ENCODE measurements around the gene COL5A1. TPM values are rescaled to one million over a fixed set of nuclear protein-coding genes. Genes with fewer than 3 reads are reported as not detected.
A peak's percentile ranks its signal among the peaks of the same experiment; 100 is the strongest.

The COL5A1 gene
- total RNA-seq, 1 donor from 2014 or later, result 28.9 TPM

DNA sequence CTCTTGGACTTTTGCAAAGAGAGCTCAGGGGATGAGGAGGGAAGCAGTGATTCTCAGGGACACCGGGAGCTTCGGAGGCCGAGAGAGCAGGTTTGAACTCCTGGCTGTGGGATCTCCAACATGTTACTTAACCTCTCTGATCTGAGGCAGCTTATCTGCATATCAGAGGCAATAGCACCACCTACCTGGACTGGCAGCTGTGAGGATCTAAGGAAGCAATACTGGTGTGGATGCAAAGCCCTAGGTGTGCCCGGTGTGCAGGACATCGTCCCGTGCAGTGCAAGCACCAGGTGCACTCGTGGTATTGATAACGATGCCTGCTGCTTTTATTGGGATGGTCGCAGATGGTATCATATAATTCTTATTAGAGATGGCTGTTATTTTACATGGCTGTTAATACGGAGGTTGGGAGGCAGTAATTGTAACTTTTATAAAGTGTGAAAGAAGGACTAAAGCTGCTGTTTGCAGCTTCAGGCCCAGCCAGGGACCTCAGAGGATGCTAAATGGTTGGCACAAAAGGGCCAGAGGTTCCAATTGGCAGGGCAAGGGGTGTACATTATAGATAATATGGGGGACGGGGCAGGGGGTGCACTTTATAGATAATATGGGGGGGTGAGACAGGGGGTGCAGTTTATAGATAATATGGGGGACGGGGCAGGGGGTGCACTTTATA, 14.9 kb downstream of the COL5A1 start:
- peak; percentile 29 for DNase-seq
- peaks cover 5% of the 10 kb centered on the region for H3K36me3 Mint-ChIP-seq (ENCODE audit: unreplicated experiment)
- H3K9me3 Mint-ChIP-seq (ENCODE audit: unreplicated experiment), result peaks cover 6% of the 10 kb centered on the region
- peaks cover 4% of the 10 kb centered on the region for H3K27me3 Mint-ChIP-seq (ENCODE audit: unreplicated experiment)
- H3K4me1 Mint-ChIP-seq (ENCODE audit: low read depth, unreplicated experiment), result peaks cover 3% of the 10 kb centered on the region
- H3K4me3 Mint-ChIP-seq (ENCODE audit: unreplicated experiment), result no peak overlapping the region
- TF ChIP-seq, protein P1, sequence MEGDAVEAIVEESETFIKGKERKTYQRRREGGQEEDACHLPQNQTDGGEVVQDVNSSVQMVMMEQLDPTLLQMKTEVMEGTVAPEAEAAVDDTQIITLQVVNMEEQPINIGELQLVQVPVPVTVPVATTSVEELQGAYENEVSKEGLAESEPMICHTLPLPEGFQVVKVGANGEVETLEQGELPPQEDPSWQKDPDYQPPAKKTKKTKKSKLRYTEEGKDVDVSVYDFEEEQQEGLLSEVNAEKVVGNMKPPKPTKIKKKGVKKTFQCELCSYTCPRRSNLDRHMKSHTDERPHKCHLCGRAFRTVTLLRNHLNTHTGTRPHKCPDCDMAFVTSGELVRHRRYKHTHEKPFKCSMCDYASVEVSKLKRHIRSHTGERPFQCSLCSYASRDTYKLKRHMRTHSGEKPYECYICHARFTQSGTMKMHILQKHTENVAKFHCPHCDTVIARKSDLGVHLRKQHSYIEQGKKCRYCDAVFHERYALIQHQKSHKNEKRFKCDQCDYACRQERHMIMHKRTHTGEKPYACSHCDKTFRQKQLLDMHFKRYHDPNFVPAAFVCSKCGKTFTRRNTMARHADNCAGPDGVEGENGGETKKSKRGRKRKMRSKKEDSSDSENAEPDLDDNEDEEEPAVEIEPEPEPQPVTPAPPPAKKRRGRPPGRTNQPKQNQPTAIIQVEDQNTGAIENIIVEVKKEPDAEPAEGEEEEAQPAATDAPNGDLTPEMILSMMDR (IDR thresholded peaks at IDR 0.05; ENCODE audit: partially characterized antibody, unreplicated experiment), result no peak
- no peak overlapping the region for H3K27ac Mint-ChIP-seq (ENCODE audit: unreplicated experiment)

DNA sequence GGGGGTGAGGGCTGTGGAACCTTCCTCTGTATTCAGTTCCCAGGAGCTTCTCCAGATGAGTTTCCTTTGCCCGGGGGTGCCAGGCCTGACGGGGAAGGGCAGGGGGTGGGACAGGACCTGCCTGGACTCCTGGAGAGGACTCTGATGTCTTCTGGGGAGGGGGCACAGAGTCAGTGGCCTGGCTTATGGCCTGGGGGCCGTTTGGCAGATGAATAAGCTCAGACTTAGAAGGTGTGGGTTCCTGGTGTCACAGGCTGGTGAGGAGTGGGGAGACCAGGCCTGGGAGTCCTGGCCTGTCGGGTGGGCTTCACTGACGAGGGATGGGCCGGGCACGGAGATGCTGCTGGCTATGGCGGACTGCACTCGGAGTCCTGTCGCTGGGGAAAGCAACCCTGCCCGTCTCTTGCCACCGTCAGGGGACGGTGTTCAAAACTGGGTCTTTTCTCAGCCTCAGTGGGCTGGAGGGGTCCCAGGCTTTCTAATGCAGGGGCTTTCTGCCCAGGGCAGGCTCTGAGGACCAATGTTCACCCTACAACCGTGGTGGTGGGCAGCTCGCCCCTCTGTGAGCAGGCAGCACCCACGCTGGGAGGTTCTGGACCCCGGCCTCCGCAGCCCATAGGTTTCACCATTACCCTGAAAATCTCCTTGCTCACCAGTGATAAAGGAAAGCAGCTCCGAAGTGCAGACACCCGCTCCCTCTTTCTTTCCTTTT, 16.2 kb downstream of the COL5A1 start:
- Mint-ChIP-seq H3K9me3 (ENCODE audit: unreplicated experiment) (peaks cover 6% of the 10 kb centered on the region), H3K27ac (ENCODE audit: unreplicated experiment) (no peak overlapping the region), H3K36me3 (ENCODE audit: unreplicated experiment) (peaks cover 5% of the 10 kb centered on the region), H3K27me3 (ENCODE audit: unreplicated experiment) (peaks cover 2% of the 10 kb centered on the region), H3K4me1 (ENCODE audit: low read depth, unreplicated experiment) (peaks cover 3% of the 10 kb centered on the region), H3K4me3 (ENCODE audit: unreplicated experiment) (no peak overlapping the region)
- TF ChIP-seq, protein P1 (IDR thresholded peaks at IDR 0.05; ENCODE audit: partially characterized antibody, unreplicated experiment), result no peak
- no peak for DNase-seq

DNA sequence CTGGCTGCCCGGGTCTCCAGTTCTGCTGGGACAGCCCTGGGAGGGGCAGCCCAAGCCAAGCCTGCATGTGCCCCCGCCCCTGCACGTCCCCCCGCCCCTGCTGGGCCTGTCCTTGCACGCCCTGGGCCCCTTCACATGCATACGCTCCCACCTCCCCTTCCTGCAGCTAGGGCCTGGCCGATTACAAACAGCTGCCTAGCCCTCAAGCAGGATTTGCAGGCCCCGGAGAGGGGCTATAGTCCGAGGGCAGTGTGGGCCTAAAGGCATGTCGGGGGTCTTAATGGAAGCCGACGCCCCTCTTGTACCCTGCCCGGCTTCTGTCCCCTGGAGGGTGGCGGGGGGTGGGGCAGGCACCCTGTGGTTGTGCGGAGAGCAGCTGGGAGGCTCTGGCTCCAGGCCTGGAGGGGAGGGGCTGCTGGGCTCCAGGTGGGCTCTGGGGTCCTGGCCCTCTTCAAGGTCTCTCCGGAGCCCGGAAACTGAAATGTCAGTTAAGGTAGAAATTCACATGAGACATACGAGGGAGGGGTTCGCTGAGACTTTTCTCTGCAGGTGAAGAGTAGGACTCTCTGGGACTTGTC, 16.9 kb downstream of the COL5A1 start:
- TF ChIP-seq, protein P1 (IDR thresholded peaks at IDR 0.05; ENCODE audit: partially characterized antibody, unreplicated experiment), result no peak
- peaks cover 6% of the 10 kb centered on the region for H3K9me3 Mint-ChIP-seq (ENCODE audit: unreplicated experiment)
- H3K4me3 Mint-ChIP-seq (ENCODE audit: unreplicated experiment), result no peak overlapping the region
- peak; percentile 32 for DNase-seq
- H3K27me3 Mint-ChIP-seq (ENCODE audit: unreplicated experiment), result peaks cover 2% of the 10 kb centered on the region
- H3K4me1 Mint-ChIP-seq (ENCODE audit: low read depth, unreplicated experiment), result peaks cover 3% of the 10 kb centered on the region
- H3K36me3 Mint-ChIP-seq (ENCODE audit: unreplicated experiment), result peaks cover 5% of the 10 kb centered on the region
- H3K27ac Mint-ChIP-seq (ENCODE audit: unreplicated experiment), result no peak overlapping the region

DNA sequence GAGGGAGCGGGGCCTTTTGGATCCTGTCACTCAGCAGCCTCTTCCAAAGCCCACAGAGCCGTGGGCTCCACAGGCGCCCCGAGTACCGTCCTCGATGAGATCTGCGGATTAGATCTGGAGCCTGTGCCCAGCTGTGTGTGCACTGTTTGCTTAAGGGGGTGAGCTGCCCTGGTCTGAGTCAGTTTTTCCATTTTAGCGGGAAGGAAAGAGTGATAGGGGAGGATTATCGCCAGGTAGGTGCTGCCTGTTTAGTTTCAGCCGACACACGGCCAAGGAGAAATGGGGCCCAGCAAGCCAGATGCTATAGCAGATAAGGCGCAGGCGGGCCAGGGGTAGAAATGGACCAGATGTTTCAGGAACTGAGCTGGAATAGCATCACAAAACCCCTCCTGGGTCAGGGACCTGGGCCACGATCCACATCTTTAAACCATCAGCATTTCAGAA, 18.1 kb downstream of the COL5A1 start:
- TF ChIP-seq, protein P1 (IDR thresholded peaks at IDR 0.05; ENCODE audit: partially characterized antibody, unreplicated experiment), result no peak
- Mint-ChIP-seq H3K36me3 (ENCODE audit: unreplicated experiment) (peaks cover 8% of the 10 kb centered on the region), H3K27me3 (ENCODE audit: unreplicated experiment) (peaks cover 3% of the 10 kb centered on the region), H3K4me3 (ENCODE audit: unreplicated experiment) (no peak overlapping the region), H3K27ac (ENCODE audit: unreplicated experiment) (no peak overlapping the region), H3K4me1 (ENCODE audit: low read depth, unreplicated experiment) (peaks cover 5% of the 10 kb centered on the region), H3K9me3 (ENCODE audit: unreplicated experiment) (peaks cover 8% of the 10 kb centered on the region)
- no peak for DNase-seq

DNA sequence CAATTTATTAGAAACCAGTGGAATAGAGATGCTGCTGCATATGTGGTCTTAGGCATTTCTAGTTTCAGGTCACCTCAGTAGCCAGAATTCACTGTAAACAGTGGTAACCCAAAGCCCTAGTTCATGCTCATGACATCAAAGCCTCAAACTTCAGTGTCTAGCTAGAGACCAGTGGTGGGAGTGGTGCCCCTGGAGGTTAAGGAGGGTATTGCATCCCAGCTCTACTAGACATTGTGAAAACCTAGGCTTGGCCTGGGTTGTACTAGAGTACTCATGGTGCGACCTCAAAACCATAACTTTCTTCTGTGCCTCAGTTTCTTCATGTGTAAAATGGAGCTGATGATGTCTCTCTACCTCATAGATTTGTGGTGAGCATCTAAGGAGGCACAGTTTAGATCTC, 18.8 kb downstream of the COL5A1 start:
- TF ChIP-seq, protein P1 (IDR thresholded peaks at IDR 0.05; ENCODE audit: partially characterized antibody, unreplicated experiment), result peak; percentile 81
- Mint-ChIP-seq H3K9me3 (ENCODE audit: unreplicated experiment) (peaks cover 8% of the 10 kb centered on the region), H3K4me3 (ENCODE audit: unreplicated experiment) (no peak overlapping the region), H3K27me3 (ENCODE audit: unreplicated experiment) (peaks cover 3% of the 10 kb centered on the region), H3K36me3 (ENCODE audit: unreplicated experiment) (peaks cover 8% of the 10 kb centered on the region), H3K4me1 (ENCODE audit: low read depth, unreplicated experiment) (peaks cover 5% of the 10 kb centered on the region), H3K27ac (ENCODE audit: unreplicated experiment) (no peak overlapping the region)
- no peak for DNase-seq

Data from glutamatergic neuron (in vitro differentiated cells).